ENCODE results near the gene DYNLRB2.

Gene DYNLRB2

GRCh38 chr16:80554033-80554432 is 13.2 kb downstream of the DYNLRB2 start:
- no peaks in the 10 kb centered on the region for H3K9me3 ChIP-seq (replicated peaks; ENCODE audit: insufficient read depth, low read length)
- no peaks in the 10 kb centered on the region for H3K27me3 ChIP-seq (replicated peaks; ENCODE audit: insufficient read depth, low read length)
- H3K4me1 ChIP-seq (ENCODE audit: low read length), result no peaks in the 10 kb centered on the region
- H3K36me3 ChIP-seq (replicated peaks; ENCODE audit: insufficient read depth, low read length), result no peaks in the 10 kb centered on the region
- H3F3A ChIP-seq (ENCODE audit: insufficient read depth, low read length), result no peaks in the 10 kb centered on the region
- no peak overlapping the region for H3K4me3 ChIP-seq (ENCODE audit: low read length)
- H3K9me2 ChIP-seq (replicated peaks; ENCODE audit: insufficient read depth, low read length), result no peaks in the 10 kb centered on the region
- TF ChIP-seq CTCF (IDR thresholded peaks at IDR 0.05; ENCODE audit: low read length) (no peak), EZH2phosphoT487 (IDR thresholded peaks at IDR 0.05; ENCODE audit: low read length) (no peak), EZH2 (optimal IDR thresholded peaks at IDR 0.05; ENCODE audit: low read depth, low read length) (no peak)
- H3K9ac ChIP-seq (ENCODE audit: low read length), result no peak overlapping the region
- no peak for DNase-seq
- H3K4me2 ChIP-seq (ENCODE audit: low read depth, low read length), result no peak overlapping the region
- H3K27ac ChIP-seq (ENCODE audit: low read length), result no peak overlapping the region
- H2AFZ ChIP-seq (ENCODE audit: low read length), result no peak overlapping the region
- no peaks in the 10 kb centered on the region for H4K20me1 ChIP-seq (ENCODE audit: insufficient read depth, low read length)
- no peaks in the 10 kb centered on the region for H3K79me2 ChIP-seq (ENCODE audit: low read length)

GRCh38 chr16:80556481-80556880 is 15.7 kb downstream of the DYNLRB2 start:
- no peak for DNase-seq
- Histone ChIP-seq H3K9me3 (replicated peaks; ENCODE audit: insufficient read depth, low read length) (no peaks in the 10 kb centered on the region), H3K79me2 (ENCODE audit: low read length) (no peaks in the 10 kb centered on the region), H3K27ac (ENCODE audit: low read length) (no peak overlapping the region), H3K4me3 (ENCODE audit: low read length) (no peak overlapping the region), H3K4me1 (ENCODE audit: low read length) (no peaks in the 10 kb centered on the region), H3K36me3 (replicated peaks; ENCODE audit: insufficient read depth, low read length) (no peaks in the 10 kb centered on the region), H3K27me3 (replicated peaks; ENCODE audit: insufficient read depth, low read length) (no peaks in the 10 kb centered on the region), H4K20me1 (ENCODE audit: insufficient read depth, low read length) (no peaks in the 10 kb centered on the region), H2AFZ (ENCODE audit: low read length) (no peak overlapping the region), H3K4me2 (ENCODE audit: low read depth, low read length) (no peak overlapping the region), H3F3A (ENCODE audit: insufficient read depth, low read length) (no peaks in the 10 kb centered on the region), H3K9ac (ENCODE audit: low read length) (no peak overlapping the region), H3K9me2 (replicated peaks; ENCODE audit: insufficient read depth, low read length) (no peaks in the 10 kb centered on the region)
- TF ChIP-seq EZH2phosphoT487 (IDR thresholded peaks at IDR 0.05; ENCODE audit: low read length) (no peak), CTCF (IDR thresholded peaks at IDR 0.05; ENCODE audit: low read length) (no peak), EZH2 (optimal IDR thresholded peaks at IDR 0.05; ENCODE audit: low read depth, low read length) (no peak)

- no peaks in the 10 kb centered on the region for H4K20me1 ChIP-seq (ENCODE audit: insufficient read depth, low read length)
- H3K4me2 ChIP-seq (ENCODE audit: low read depth, low read length), result no peak overlapping the region
- H3K36me3 ChIP-seq (replicated peaks; ENCODE audit: insufficient read depth, low read length), result no peaks in the 10 kb centered on the region
- H3K4me3 ChIP-seq (ENCODE audit: low read length), result no peak overlapping the region
- no peaks in the 10 kb centered on the region for H3K79me2 ChIP-seq (ENCODE audit: low read length)
- no peaks in the 10 kb centered on the region for H3F3A ChIP-seq (ENCODE audit: insufficient read depth, low read length)
- DNase-seq, result no peak
- H3K4me1 ChIP-seq (ENCODE audit: low read length), result no peaks in the 10 kb centered on the region
- H3K9me3 ChIP-seq (replicated peaks; ENCODE audit: insufficient read depth, low read length), result no peaks in the 10 kb centered on the region
- H2AFZ ChIP-seq (ENCODE audit: low read length), result no peak overlapping the region
- H3K27ac ChIP-seq (ENCODE audit: low read length), result no peak overlapping the region
- no peaks in the 10 kb centered on the region for H3K27me3 ChIP-seq (replicated peaks; ENCODE audit: insufficient read depth, low read length)
- H3K9ac ChIP-seq (ENCODE audit: low read length), result no peak overlapping the region
- no peaks in the 10 kb centered on the region for H3K9me2 ChIP-seq (replicated peaks; ENCODE audit: insufficient read depth, low read length)
- TF ChIP-seq CTCF (IDR thresholded peaks at IDR 0.05; ENCODE audit: low read length), result no peak
- no peak for TF ChIP-seq EZH2phosphoT487 (IDR thresholded peaks at IDR 0.05; ENCODE audit: low read length)
- no peak for TF ChIP-seq EZH2 (optimal IDR thresholded peaks at IDR 0.05; ENCODE audit: low read depth, low read length)
These were observed 16.2 kb downstream of the DYNLRB2 start for GRCh38 chr16:80557037-80557436.
